Karpas-422 (cell line): ENCODE data around the gene ST6GALNAC6. TPM values are rescaled to one million over a fixed set of nuclear protein-coding genes. Genes with fewer than 3 reads are reported as not detected.
A peak's percentile ranks its signal among the peaks of the same experiment; 100 is the strongest.

Experiments
- DNase-seq: peaks from one replicate; pipeline ENCODE4 v3.0.0-alpha.2; 2015
- H2AFZ ChIP-seq: fragments of 200-600 bp; sonication (generic); 2 replicates; pipeline ENCODE4 v1.6.1; 2014; ENCODE audit warnings: antibody characterized with exemption, low read length, mixed read lengths
- H3K27ac ChIP-seq: fragments of 200-600 bp; sonication (generic); 2 replicates; pipeline ENCODE4 v1.5.1; 2014; ENCODE audit warnings: mild to moderate bottlenecking, low read length, moderate library complexity
- H3K27me3 ChIP-seq: fragments of 200-600 bp; sonication (generic); 2 replicates; pipeline ENCODE4 v1.6.1; 2014; ENCODE audit warnings: low read length, mixed read lengths
- H3K36me3 ChIP-seq: fragments of 200-600 bp; sonication (generic); 2 replicates; pipeline ENCODE4 v1.6.1; 2014; ENCODE audit warnings: low read length, mixed read lengths; ENCODE audit not compliant: insufficient read depth
- H3K4me1 ChIP-seq: fragments of 200-600 bp; sonication (generic); 2 replicates; pipeline ENCODE4 v1.6.1; 2014; ENCODE audit warnings: mild to moderate bottlenecking, low read length, mixed read lengths
- H3K4me2 ChIP-seq: fragments of 200-600 bp; sonication (generic); 2 replicates; pipeline ENCODE4 v1.6.1; 2014; ENCODE audit warnings: low read length, low read depth, mild to moderate bottlenecking; ENCODE audit not compliant: poor library complexity, severe bottlenecking
- H3K4me3 ChIP-seq: fragments of 200-600 bp; sonication (generic); 2 replicates; pipeline ENCODE4 v1.5.1; 2014; ENCODE audit warnings: mild to moderate bottlenecking, antibody characterized with exemption, low read length, mixed read lengths
- H3K79me2 ChIP-seq: fragments of 200-600 bp; sonication (generic); 2 replicates; pipeline ENCODE4 v1.6.1; 2014; ENCODE audit warnings: mild to moderate bottlenecking, low read length, mixed read lengths
- H3K9ac ChIP-seq: fragments of 200-600 bp; sonication (generic); 2 replicates; pipeline ENCODE4 v1.6.0; 2014; ENCODE audit warnings: low read length
- H3K9me2 ChIP-seq: fragments of 200-600 bp; sonication (generic), shearing (Covaris generic); replicated peaks from 2 replicates; pipeline ENCODE4 v1.6.0; 2014; ENCODE audit warnings: mild to moderate bottlenecking, low read length, moderate library complexity; ENCODE audit not compliant: insufficient read depth
- H3K9me3 ChIP-seq: fragments of 300-700, 200-600 bp; sonication (generic); 2 replicates; pipeline ENCODE4 v1.6.1; 2014; ENCODE audit warnings: low read length, mixed read lengths
- H4K20me1 ChIP-seq: fragments of 200-600 bp; sonication (generic); 2 replicates; pipeline ENCODE4 v1.6.1; 2014; ENCODE audit warnings: mild to moderate bottlenecking, antibody characterized with exemption, low read length, low read depth; ENCODE audit not compliant: insufficient read depth
- total RNA-seq: library from RNA; depleted of rRNA; stranded (reverse); fragments of >200 nt; shearing (Covaris generic); gene quantifications from 2 replicates; pipeline ENCODE4 v1.2.3, GENCODE V29; 2014; ENCODE audit warnings: low replicate concordance

Gene ST6GALNAC6
- total RNA-seq, 1 experiment from 2014 or later, result 21.7 TPM

DNA sequence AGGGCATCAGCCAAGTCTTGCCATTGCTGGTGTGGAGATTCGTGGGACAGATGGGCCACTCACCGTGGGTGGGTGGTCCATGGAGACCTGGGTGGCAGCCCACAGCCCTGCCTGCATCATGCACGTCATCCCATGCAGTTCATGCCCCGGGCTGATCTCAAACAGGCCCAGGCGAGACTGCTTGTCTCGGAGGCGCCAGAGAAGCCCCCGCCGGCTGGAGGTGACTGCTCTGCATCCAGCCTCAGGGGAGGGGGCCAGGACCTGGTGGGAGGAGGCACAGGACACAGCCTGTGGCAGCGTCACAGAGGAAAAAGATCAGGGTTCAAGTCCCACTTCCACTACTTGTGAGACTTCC lies 30.2 kb upstream of the ST6GALNAC6 start:
- H3K9me2 ChIP-seq, result no peaks in the 10 kb centered on the region
- peaks cover 27% of the 10 kb centered on the region; the same call in 1 of the 2 replicates for H4K20me1 ChIP-seq
- no peak overlapping the region for H2AFZ ChIP-seq
- H3K79me2 ChIP-seq, result no peaks in the 10 kb centered on the region
- H3K4me2 ChIP-seq, result no peak overlapping the region
- H3K9me3 ChIP-seq, result no peaks in the 10 kb centered on the region
- no peaks in the 10 kb centered on the region for H3K36me3 ChIP-seq
- H3K9ac ChIP-seq, result no peak overlapping the region
- H3K4me3 ChIP-seq, result no peak overlapping the region
- no peak for DNase-seq
- peaks cover 16% of the 10 kb centered on the region for H3K4me1 ChIP-seq
- no peaks in the 10 kb centered on the region for H3K27me3 ChIP-seq
- no peak overlapping the region for H3K27ac ChIP-seq

DNA sequence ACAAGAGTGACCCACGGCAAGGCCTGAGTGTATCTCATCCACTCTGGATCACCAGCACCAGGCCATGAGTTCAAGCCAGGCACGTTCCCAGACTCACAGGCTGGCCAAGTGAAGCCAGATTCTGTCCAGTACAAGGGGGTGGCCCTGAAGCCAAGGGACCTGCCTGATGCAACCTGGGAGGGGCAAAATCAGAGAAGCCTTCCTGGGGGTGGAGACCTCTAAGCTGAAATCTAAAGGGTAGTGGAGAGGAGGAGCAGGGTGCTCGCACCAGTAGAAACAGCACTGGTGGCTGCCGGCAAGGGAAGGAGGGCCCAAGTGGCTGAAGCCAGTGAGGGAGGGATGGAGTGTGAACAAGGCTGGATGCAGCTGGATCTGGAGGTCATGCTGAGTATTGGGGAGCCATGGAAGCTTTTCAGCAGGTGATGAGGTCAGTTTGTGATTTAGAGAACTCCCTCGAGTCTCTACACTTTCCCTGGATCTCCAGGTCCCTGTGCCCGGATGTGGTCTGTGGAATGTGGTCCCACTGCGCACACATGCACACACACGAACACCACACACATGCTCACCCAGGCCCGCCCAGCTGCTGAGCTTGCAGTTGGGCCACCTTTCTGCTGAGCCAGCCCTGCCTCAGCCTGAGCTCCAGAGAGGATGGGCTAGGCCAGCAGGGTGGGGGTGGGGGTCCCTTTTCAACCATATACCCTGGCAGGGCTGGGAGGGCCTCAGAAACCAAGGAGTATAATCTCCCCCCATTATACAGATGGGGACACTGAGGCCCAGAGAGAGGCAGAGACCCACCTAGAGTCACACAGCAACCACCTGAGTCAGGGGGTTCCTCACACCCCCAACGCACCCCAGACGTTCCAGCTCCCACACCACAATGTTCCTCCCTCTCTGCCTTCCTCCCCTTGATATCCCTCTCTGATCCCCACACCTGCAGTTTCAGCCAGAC lies 29.5 kb upstream of the ST6GALNAC6 start:
- Histone ChIP-seq H3K27ac (no peak overlapping the region), H3K9ac (no peak overlapping the region), H4K20me1 (peaks cover 24% of the 10 kb centered on the region; the same call in 1 of the 2 replicates), H2AFZ (no peak overlapping the region), H3K27me3 (no peaks in the 10 kb centered on the region), H3K4me1 (peaks cover 16% of the 10 kb centered on the region), H3K36me3 (no peaks in the 10 kb centered on the region), H3K4me2 (no peak overlapping the region), H3K9me2 (no peaks in the 10 kb centered on the region), H3K79me2 (no peaks in the 10 kb centered on the region), H3K4me3 (no peak overlapping the region), H3K9me3 (no peaks in the 10 kb centered on the region)
- DNase-seq, result no peak

DNA sequence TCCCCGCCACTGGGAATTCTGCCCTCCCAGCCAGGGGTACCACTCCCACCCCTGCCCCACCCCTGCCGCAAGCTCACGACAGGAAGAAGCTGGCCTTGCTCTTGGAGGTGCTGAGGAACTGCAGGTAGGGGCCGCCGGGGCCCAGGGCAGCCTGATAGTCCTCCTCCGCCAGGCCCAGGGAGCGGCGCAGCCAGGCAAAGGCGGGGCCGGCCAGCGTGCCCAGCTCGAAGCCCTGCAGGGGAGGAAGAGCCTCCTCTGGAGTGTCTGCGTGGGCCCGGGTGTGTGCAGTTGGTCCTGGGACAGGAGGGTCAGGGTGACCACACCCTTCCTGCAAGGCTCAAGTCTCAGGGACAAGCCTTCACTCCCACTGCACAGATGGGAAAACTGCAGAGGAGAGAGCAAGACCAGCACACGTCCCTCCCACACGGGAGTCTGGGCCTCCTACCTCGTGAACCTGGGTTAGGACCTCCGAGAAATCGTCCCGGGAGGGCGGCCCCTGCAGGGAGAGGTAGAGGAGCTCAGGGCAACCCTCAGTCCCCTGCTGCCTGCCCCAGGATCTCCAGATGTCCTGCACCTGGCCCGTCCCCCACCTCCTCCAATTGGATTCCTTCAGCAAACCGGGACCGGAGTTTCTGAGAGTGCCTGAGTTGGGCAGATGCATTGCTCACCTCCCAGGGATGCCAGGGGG lies 28.7 kb upstream of the ST6GALNAC6 start:
- Histone ChIP-seq H3K9ac (no peak overlapping the region), H3K36me3 (no peaks in the 10 kb centered on the region), H2AFZ (no peak overlapping the region), H3K9me3 (no peaks in the 10 kb centered on the region), H4K20me1 (peaks cover 24% of the 10 kb centered on the region; the same call in 1 of the 2 replicates), H3K27me3 (no peaks in the 10 kb centered on the region), H3K79me2 (no peaks in the 10 kb centered on the region), H3K9me2 (no peaks in the 10 kb centered on the region), H3K27ac (no peak overlapping the region), H3K4me1 (peaks cover 16% of the 10 kb centered on the region), H3K4me2 (no peak overlapping the region), H3K4me3 (no peak overlapping the region)
- DNase-seq, result no peak

DNA sequence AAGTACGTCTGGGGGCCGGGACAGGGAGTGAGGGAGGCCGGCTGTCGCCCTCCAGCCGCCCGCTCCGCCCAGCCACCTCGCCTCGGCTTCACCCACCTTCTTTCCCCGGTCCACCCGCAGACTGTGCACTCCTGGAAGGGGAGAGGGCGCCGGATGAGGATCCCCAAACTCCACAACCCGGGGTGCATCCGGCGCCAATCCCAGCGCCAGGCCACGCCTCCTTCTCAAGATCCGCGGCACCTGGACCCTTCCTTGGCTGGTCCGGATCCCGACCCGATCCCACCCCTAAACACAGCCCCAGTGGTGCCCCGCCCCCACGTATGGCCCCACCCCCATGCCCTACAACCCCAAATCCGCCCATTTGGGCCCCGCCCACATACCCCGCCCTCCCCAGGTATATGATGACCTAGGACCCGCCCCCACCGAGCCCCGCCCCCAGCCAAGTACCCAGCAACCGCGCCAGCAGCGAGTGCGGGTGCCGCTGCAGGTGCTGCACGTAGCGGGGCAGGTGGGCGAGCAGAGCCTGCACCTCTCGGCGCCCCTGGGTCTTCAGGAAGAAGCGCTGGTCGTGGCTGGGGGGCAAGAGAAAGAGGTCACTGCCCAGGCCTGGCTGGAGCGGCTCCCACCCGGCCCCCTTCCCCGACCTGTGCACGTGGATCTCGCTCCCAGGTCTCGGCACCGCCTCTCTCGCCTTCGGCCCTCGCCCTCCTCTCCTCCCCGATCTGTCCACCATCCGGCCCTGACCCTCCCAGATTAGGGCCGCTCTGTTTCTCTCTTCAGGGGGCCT lies 28.0 kb upstream of the ST6GALNAC6 start:
- Histone ChIP-seq H4K20me1 (peaks cover 24% of the 10 kb centered on the region; the same call in 1 of the 2 replicates), H2AFZ (no peak overlapping the region), H3K9me3 (no peaks in the 10 kb centered on the region), H3K36me3 (no peaks in the 10 kb centered on the region), H3K4me1 (peaks cover 16% of the 10 kb centered on the region), H3K9me2 (no peaks in the 10 kb centered on the region), H3K4me3 (peak overlapping the region; percentile 30; the same call in 1 of the 2 replicates), H3K9ac (0 out of 2 replicates have a peak overlapping the region, but pooled peaks have one; percentile 17), H3K4me2 (peak overlapping the region; percentile 44), H3K27ac (no peak overlapping the region), H3K79me2 (no peaks in the 10 kb centered on the region), H3K27me3 (no peaks in the 10 kb centered on the region)
- peak; percentile 72 for DNase-seq

DNA sequence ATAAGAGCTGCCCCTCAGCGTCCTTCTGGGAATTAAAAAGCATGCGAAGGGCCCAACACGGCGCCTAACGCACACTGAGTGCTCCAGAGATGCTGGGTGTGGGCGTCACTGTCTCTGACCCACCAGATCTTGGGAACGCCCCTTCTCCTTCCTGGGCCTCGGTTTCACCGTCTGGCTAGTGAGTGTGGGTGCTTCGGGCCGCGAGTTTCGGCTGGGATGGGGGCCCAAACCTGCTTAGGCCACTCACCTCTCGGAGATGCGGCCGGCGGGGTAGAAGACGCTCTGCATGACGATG lies 27.4 kb upstream of the ST6GALNAC6 start:
- H3K4me1 ChIP-seq, result peaks cover 17% of the 10 kb centered on the region
- H3K9me2 ChIP-seq, result no peaks in the 10 kb centered on the region
- peak overlapping the region; percentile 30; the same call in 1 of the 2 replicates for H3K4me3 ChIP-seq
- H3K9me3 ChIP-seq, result no peaks in the 10 kb centered on the region
- peak overlapping the region; percentile 44 for H3K4me2 ChIP-seq
- no peaks in the 10 kb centered on the region for H3K36me3 ChIP-seq
- H3K27me3 ChIP-seq, result no peaks in the 10 kb centered on the region
- H3K79me2 ChIP-seq, result no peaks in the 10 kb centered on the region
- DNase-seq, result no peak
- H3K9ac ChIP-seq, result peak overlapping the region; percentile 17; the same call in 1 of the 2 replicates
- no peak overlapping the region for H3K27ac ChIP-seq
- H2AFZ ChIP-seq, result no peak overlapping the region
- peaks cover 24% of the 10 kb centered on the region; the same call in 1 of the 2 replicates for H4K20me1 ChIP-seq

DNA sequence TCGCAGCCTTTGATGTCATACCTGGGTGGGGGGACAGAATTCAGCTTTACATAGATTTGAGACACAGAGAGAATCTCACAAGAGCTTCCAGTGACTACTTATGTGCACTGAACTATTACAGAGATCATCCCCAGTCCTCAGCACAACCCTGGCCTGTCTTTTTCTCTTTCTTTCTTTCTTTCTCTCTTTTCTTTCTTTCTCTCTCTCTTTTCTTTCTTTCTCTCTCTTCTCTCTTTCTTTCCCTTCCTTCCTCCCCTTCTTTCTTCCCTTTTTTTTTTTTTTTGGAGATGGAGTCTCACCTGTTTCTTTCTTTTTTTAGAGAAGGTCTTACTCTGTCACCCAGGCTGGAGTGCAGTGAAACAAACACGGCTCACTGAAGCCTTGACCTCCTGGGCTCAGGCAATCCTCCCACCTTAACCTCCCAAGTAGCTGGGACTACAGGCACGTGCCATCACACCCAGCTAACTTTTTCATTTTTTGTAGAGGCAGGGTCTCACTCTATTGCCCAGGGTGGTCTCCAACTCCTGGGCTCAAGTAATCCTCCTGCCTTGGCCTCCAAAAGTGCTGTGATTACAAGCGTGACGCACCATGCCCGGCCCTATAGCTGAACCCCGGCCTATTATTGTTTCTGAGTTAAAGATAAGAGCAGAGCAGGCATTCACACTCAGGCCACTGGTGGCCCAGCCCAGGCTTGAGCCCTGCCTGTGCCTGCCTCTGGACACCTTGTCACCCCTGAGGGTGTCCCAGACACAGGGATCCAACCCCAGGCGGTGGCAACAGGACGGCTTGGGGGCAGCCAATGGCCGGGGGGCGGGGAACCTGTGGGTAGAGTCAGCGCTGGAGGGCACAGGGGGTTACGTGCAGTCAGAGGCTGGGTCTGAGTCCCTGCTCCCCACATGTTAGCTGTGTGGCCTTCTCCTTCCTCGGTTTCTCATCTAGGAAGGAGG lies 26.8 kb upstream of the ST6GALNAC6 start:
- Histone ChIP-seq H3K4me3 (peak overlapping the region; percentile 30; the same call in 1 of the 2 replicates), H3K27ac (no peak overlapping the region), H4K20me1 (peaks cover 20% of the 10 kb centered on the region; the same call in 1 of the 2 replicates), H3K79me2 (no peaks in the 10 kb centered on the region), H3K36me3 (no peaks in the 10 kb centered on the region), H3K27me3 (no peaks in the 10 kb centered on the region), H3K9ac (peak overlapping the region; percentile 17; the same call in 1 of the 2 replicates), H3K4me2 (no peak overlapping the region), H2AFZ (no peak overlapping the region), H3K4me1 (peaks cover 15% of the 10 kb centered on the region), H3K9me3 (no peaks in the 10 kb centered on the region), H3K9me2 (no peaks in the 10 kb centered on the region)
- DNase-seq, result no peak

DNA sequence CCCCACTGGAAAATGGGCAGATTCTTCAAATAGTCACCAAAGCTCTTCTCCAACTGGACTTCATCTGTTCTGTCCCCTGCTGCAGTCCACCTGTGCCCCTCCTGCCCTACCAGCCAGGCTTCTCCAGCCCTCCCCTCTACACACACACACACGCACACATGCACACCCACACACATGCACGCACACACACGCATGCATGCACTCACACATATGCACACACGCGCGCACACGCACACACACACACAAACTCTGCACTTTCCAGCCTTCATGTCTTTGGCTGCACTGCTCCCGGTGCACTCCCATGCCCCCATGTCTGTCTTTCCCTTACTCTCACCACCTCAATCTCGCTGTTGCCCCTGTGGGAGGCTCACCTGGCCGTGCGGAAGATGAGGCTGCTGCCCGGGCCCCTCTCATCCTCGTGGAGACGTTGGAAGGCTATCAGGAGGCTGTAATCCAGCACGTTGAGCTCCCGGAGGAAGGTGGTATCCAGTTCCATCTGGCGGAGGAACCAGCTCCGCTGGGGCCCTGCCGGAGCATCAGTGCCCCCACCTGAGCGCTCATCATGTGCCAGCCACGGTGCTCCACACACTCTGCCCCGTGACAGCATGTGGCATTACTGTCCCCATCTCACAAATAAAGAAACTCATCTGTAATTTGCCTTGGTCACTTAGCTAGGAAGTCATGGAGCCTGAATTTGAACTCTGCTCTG lies 25.5 kb upstream of the ST6GALNAC6 start:
- Histone ChIP-seq H3K9me2 (no peaks in the 10 kb centered on the region), H3K79me2 (no peaks in the 10 kb centered on the region), H3K4me1 (peaks cover 6% of the 10 kb centered on the region), H3K36me3 (no peaks in the 10 kb centered on the region), H3K4me2 (no peak overlapping the region), H3K27me3 (no peaks in the 10 kb centered on the region), H4K20me1 (peaks cover 11% of the 10 kb centered on the region; the same call in 1 of the 2 replicates), H3K27ac (no peak overlapping the region), H2AFZ (no peak overlapping the region), H3K4me3 (no peak overlapping the region), H3K9ac (no peak overlapping the region), H3K9me3 (no peaks in the 10 kb centered on the region)
- no peak for DNase-seq
